CD4-positive, alpha-beta T cell treated with Interferon gamma for 1 hour (primary cell): ENCODE measurements around the gene INPP5E.

ENCODE experiments used
- DNase-seq: peaks from one replicate; pipeline ENCODE4 v3.0.0-alpha.2; 2020

The INPP5E gene

GRCh38 chr9:136380381-136380780 is 59.3 kb downstream of the INPP5E start:
- DNase-seq, result no peak

DNA sequence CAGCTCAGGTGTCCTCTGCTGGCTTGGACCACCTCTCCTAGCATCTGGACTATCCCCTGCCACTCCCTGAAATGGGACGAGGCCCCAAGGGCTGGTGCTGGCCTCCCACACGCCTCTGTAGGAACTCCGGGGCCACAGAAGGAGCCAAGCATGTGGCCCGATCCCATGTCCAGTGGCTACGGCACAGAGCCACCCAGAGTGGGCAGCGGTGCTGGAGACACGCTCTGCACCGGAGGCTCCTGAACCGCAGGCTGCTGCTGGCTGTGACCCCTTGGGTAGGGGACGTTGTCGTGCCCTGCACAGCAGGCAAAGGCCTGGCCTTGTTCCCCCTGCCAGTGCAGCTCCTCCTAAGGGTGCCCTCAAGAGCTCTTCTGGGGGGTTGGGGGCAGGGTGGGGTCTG is 59.8 kb downstream of the INPP5E start:
- DNase-seq, result no peak

DNA sequence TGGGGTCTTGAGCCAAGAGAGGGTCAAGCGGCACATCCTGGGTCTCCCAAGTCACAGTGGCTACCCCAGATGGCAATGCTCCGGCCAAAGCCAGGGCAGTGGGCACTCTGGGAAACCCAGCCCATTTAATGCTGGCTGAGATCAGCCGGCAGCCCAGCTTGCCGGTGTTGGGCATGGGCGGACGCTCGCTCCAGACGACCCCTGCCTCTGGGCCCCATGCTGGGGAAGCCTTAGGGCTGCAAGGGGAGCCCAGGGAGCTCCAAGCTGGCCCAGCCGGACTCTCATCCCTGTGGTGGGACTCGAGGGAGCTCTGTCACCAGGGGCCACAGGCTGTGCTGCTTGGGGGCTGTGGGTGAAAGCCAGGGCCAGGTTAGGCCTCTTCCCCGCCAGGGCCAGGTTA is 60.2 kb downstream of the INPP5E start:
- DNase-seq, result no peak

- DNase-seq, result no peak
Observed at GRCh38 chr9:136379003-136379287, 60.7 kb downstream of the INPP5E start.
